KMS-11 (cell line): ENCODE results near the gene SDF2L1.

Experiments
- H2AFZ ChIP-seq: fragments of 200-600 bp; sonication (generic); 2 replicates; pipeline ENCODE4 v1.6.1; 2016; ENCODE audit warnings: antibody characterized with exemption, mixed run types, low read depth
- H3K27ac ChIP-seq: fragments of 200-600 bp; sonication (generic); 2 replicates; pipeline ENCODE4 v1.6.1; 2016; ENCODE audit warnings: mild to moderate bottlenecking, mixed run types
- H3K27me3 ChIP-seq: fragments of 200-600 bp; sonication (generic); 2 replicates; pipeline ENCODE4 v1.6.1; 2017; ENCODE audit warnings: mild to moderate bottlenecking, low read depth, mixed run types, moderate library complexity; ENCODE audit not compliant: insufficient read depth
- H3K36me3 ChIP-seq: fragments of 200-600 bp; sonication (generic); 2 replicates; pipeline ENCODE4 v1.6.1; 2017; ENCODE audit warnings: mild to moderate bottlenecking, mixed run types; ENCODE audit not compliant: insufficient read depth
- H3K4me1 ChIP-seq: fragments of 200-600 bp; sonication (generic); 2 replicates; pipeline ENCODE4 v1.6.1; 2016; ENCODE audit warnings: mild to moderate bottlenecking, low read depth, mixed run types; ENCODE audit not compliant: poor library complexity, severe bottlenecking
- H3K4me2 ChIP-seq: fragments of 200-600 bp; sonication (generic); 2 replicates; pipeline ENCODE4 v1.7.0; 2016; ENCODE audit warnings: mild to moderate bottlenecking, mixed run types
- H3K4me3 ChIP-seq: fragments of 200-600 bp; sonication (generic); IDR thresholded peaks from 2 replicates; pipeline ENCODE4 v1.6.1; 2017; ENCODE audit warnings: low read depth, low read length, mixed read lengths; ENCODE audit not compliant: insufficient read depth
- H3K79me2 ChIP-seq: fragments of 200-600 bp; sonication (generic); 2 replicates; pipeline ENCODE4 v1.6.1; 2016; ENCODE audit warnings: low read depth, mixed run types; ENCODE audit not compliant: insufficient read depth
- H3K9ac ChIP-seq: fragments of 200-600 bp; sonication (generic); 2 replicates; pipeline ENCODE4 v1.6.1; 2016; ENCODE audit warnings: mild to moderate bottlenecking, mixed run types
- H4K20me1 ChIP-seq: fragments of 200-600 bp; sonication (generic); 2 replicates; pipeline ENCODE4 v1.6.1; 2016; ENCODE audit warnings: mild to moderate bottlenecking, mixed run types; ENCODE audit not compliant: insufficient read depth
- CTCF ChIP-seq: fragments of 200-600 bp; sonication (generic); conservative IDR thresholded peaks from 2 replicates; pipeline ENCODE4 v1.6.1; 2017; ENCODE audit warnings: low read depth, mild to moderate bottlenecking, antibody characterized with exemption, low read length, moderate library complexity, mixed read lengths

The SDF2L1 gene

GRCh38 chr22:21632237-21632895 is 9.7 kb upstream of the SDF2L1 start, which contains the start of gene CCDC116:
TSS of gene CCDC116 (plus strand) at chr22:21632760. CDS start at chr22:21633182, 422 bp downstream.
- no peak within 1 kb of the TSS for H3K4me2 ChIP-seq
- H3K36me3 ChIP-seq: no peaks in the 10 kb centered on the region
- no peak within 1 kb of the TSS for H3K4me3 ChIP-seq
- H3K27me3 ChIP-seq: no peaks in the 10 kb centered on the region
- H3K27ac ChIP-seq: no peak within 1 kb of the TSS
- no peak within 1 kb of the TSS for H2AFZ ChIP-seq
- H3K4me1 ChIP-seq: peaks cover 8% of the 10 kb centered on the region
- no peak within 1 kb of the TSS for H3K9ac ChIP-seq
- no peaks in the 10 kb centered on the region for H4K20me1 ChIP-seq
- peaks cover 21% of the 10 kb centered on the region for H3K79me2 ChIP-seq
- TF ChIP-seq CTCF: no peak

- H3K27ac ChIP-seq: no peak overlapping the region
- peaks cover 3% of the 10 kb centered on the region for H3K4me1 ChIP-seq
- H2AFZ ChIP-seq: no peak overlapping the region
- no peak overlapping the region for H3K4me3 ChIP-seq
- no peak for TF ChIP-seq CTCF
- no peaks in the 10 kb centered on the region for H3K27me3 ChIP-seq
- H3K36me3 ChIP-seq: no peaks in the 10 kb centered on the region
- H3K4me2 ChIP-seq: no peak overlapping the region
- peaks cover 16% of the 10 kb centered on the region for H3K79me2 ChIP-seq
- H3K9ac ChIP-seq: no peak overlapping the region
- H4K20me1 ChIP-seq: no peaks in the 10 kb centered on the region
Measured at GRCh38 chr22:21632931-21633330, 9.2 kb upstream of the SDF2L1 start.

GRCh38 chr22:21633481-21633880 is 8.6 kb upstream of the SDF2L1 start:
- Histone ChIP-seq H3K9ac (no peak overlapping the region), H3K4me2 (no peak overlapping the region), H3K36me3 (no peaks in the 10 kb centered on the region), H3K4me1 (no peaks in the 10 kb centered on the region), H3K27ac (no peak overlapping the region), H4K20me1 (no peaks in the 10 kb centered on the region), H3K27me3 (no peaks in the 10 kb centered on the region), H3K79me2 (peaks cover 10% of the 10 kb centered on the region), H2AFZ (no peak overlapping the region), H3K4me3 (no peak overlapping the region)
- TF ChIP-seq CTCF: no peak

- H3K4me2 ChIP-seq: no peak overlapping the region
- TF ChIP-seq CTCF: no peak
- peaks cover 6% of the 10 kb centered on the region; the same call in 1 of the 2 replicates for H3K79me2 ChIP-seq
- H3K27me3 ChIP-seq: no peaks in the 10 kb centered on the region
- H3K9ac ChIP-seq: no peak overlapping the region
- H3K36me3 ChIP-seq: no peaks in the 10 kb centered on the region
- H3K27ac ChIP-seq: no peak overlapping the region
- no peaks in the 10 kb centered on the region for H4K20me1 ChIP-seq
- H2AFZ ChIP-seq: no peak overlapping the region
- H3K4me3 ChIP-seq: no peak overlapping the region
- no peaks in the 10 kb centered on the region for H3K4me1 ChIP-seq
Measured at GRCh38 chr22:21634081-21634480, 8.0 kb upstream of the SDF2L1 start.
